Loucy (cell line): Measurements from ENCODE around the gene HOXB3.

Experiments
- H2AFZ ChIP-seq: fragments of 200-600 bp; sonication (generic); 2 replicates; pipeline ENCODE4 v1.6.0; 2016; ENCODE audit warnings: antibody characterized with exemption, mild to moderate bottlenecking, low read length, moderate library complexity
- H3F3A ChIP-seq: fragments of 200-600 bp; 2 replicates; pipeline ENCODE4 v1.6.0; 2016; ENCODE audit warnings: antibody characterized with exemption, low read depth, mild to moderate bottlenecking
- H3K27me3 ChIP-seq: fragments of 200-600 bp; sonication (generic); 2 replicates; pipeline ENCODE4 v1.6.1; 2014; ENCODE audit warnings: low read length, mild to moderate bottlenecking; ENCODE audit not compliant: insufficient read depth, poor library complexity, severe bottlenecking
- H3K36me3 ChIP-seq: fragments of 200-600 bp; sonication (generic); 2 replicates; pipeline ENCODE4 v1.6.1; 2016; ENCODE audit warnings: low read length; ENCODE audit not compliant: insufficient read depth
- H3K4me1 ChIP-seq: fragments of 200-600 bp; sonication (generic); 2 replicates; pipeline ENCODE4 v1.5.1; 2014; ENCODE audit warnings: low read length, mild to moderate bottlenecking; ENCODE audit not compliant: insufficient read depth, poor library complexity, severe bottlenecking
- H3K4me2 ChIP-seq: fragments of 200-600 bp; sonication (generic); 2 replicates; pipeline ENCODE4 v1.6.0; 2014; ENCODE audit warnings: antibody characterized with exemption, low read length, low read depth, mild to moderate bottlenecking; ENCODE audit not compliant: poor library complexity, severe bottlenecking
- H3K4me3 ChIP-seq: fragments of 200-600 bp; sonication (generic); 2 replicates; pipeline ENCODE4 v1.5.1; 2014; ENCODE audit warnings: low read length, mild to moderate bottlenecking, mixed read lengths; ENCODE audit not compliant: poor library complexity, severe bottlenecking
- H3K79me2 ChIP-seq: fragments of 200-600 bp; sonication (generic); 2 replicates; pipeline ENCODE4 v1.6.1; 2014; ENCODE audit warnings: low read length; ENCODE audit not compliant: insufficient read depth
- H3K9ac ChIP-seq: fragments of 200-600 bp; sonication (generic); 2 replicates; pipeline ENCODE4 v1.6.0; 2014; ENCODE audit warnings: mild to moderate bottlenecking, low read depth, low read length, moderate library complexity; ENCODE audit not compliant: poor library complexity, severe bottlenecking
- H3K9me2 ChIP-seq: fragments of 200-600 bp; sonication (generic); replicated peaks from 2 replicates; pipeline ENCODE4 v1.6.1; 2016; ENCODE audit warnings: low read depth, low read length, mixed read lengths
- H3K9me3 ChIP-seq: fragments of 200-600 bp; sonication (generic); 2 replicates; pipeline ENCODE4 v1.6.1; 2014; ENCODE audit warnings: mild to moderate bottlenecking, antibody characterized with exemption, low read length, low read depth; ENCODE audit not compliant: insufficient read depth
- H4K20me1 ChIP-seq: fragments of 200-600 bp; sonication (generic); 2 replicates; pipeline ENCODE4 v1.6.0; 2014; ENCODE audit warnings: antibody characterized with exemption, low read length, mild to moderate bottlenecking; ENCODE audit not compliant: insufficient read depth, poor library complexity, severe bottlenecking
- EZH2phosphoT487 ChIP-seq: fragments of 200-600 bp; IDR thresholded peaks from 2 replicates; pipeline ENCODE4 v1.6.1; 2018; ENCODE audit warnings: antibody characterized with exemption, mild to moderate bottlenecking, moderate library complexity, borderline replicate concordance
- TF ChIP-seq, protein P1 (sequence below): fragments of 200-600 bp; sonication (generic); conservative IDR thresholded peaks from 2 replicates; pipeline ENCODE4 v1.5.1; 2014; ENCODE audit warnings: mild to moderate bottlenecking, antibody characterized with exemption, low read length

Gene HOXB3

DNA sequence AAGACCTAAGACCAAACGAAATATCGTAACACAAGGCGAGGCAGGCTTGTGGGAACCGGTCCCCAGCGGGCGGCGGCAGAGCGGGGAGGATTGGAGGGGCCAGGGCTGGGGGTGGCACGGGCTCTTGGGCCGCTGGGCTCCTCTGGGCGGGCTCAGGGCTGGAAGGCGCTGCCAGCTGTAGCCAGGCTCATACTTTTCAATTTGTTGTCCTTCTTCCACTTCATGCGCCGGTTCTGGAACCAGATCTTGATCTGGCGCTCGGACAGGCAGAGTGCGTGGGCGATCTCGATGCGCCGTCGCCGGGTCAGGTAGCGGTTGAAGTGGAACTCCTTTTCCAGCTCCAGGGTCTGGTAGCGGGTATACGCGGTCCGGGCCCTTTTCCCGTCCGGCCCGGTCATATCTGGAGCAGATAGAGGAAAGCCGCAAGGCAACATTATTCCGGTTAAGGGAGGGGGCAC lies 2.0 kb upstream of the HOXB3 start:
- Histone ChIP-seq H3F3A (peaks cover 7% of the 10 kb centered on the region; the same call in 1 of the 2 replicates), H2AFZ (no peak overlapping the region), H3K9me2 (no peaks in the 10 kb centered on the region), H3K27me3 (peaks cover 42% of the 10 kb centered on the region), H3K4me3 (peak overlapping the region; percentile 89), H3K4me2 (peak overlapping the region; percentile 98), H4K20me1 (peaks cover 79% of the 10 kb centered on the region), H3K4me1 (peaks cover 42% of the 10 kb centered on the region), H3K9ac (peak overlapping the region; percentile 100), H3K36me3 (peaks cover 43% of the 10 kb centered on the region), H3K79me2 (peaks cover 98% of the 10 kb centered on the region), H3K9me3 (no peaks in the 10 kb centered on the region)
- TF ChIP-seq, protein P1, sequence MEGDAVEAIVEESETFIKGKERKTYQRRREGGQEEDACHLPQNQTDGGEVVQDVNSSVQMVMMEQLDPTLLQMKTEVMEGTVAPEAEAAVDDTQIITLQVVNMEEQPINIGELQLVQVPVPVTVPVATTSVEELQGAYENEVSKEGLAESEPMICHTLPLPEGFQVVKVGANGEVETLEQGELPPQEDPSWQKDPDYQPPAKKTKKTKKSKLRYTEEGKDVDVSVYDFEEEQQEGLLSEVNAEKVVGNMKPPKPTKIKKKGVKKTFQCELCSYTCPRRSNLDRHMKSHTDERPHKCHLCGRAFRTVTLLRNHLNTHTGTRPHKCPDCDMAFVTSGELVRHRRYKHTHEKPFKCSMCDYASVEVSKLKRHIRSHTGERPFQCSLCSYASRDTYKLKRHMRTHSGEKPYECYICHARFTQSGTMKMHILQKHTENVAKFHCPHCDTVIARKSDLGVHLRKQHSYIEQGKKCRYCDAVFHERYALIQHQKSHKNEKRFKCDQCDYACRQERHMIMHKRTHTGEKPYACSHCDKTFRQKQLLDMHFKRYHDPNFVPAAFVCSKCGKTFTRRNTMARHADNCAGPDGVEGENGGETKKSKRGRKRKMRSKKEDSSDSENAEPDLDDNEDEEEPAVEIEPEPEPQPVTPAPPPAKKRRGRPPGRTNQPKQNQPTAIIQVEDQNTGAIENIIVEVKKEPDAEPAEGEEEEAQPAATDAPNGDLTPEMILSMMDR = no peak
- TF ChIP-seq EZH2phosphoT487 = no peak

DNA sequence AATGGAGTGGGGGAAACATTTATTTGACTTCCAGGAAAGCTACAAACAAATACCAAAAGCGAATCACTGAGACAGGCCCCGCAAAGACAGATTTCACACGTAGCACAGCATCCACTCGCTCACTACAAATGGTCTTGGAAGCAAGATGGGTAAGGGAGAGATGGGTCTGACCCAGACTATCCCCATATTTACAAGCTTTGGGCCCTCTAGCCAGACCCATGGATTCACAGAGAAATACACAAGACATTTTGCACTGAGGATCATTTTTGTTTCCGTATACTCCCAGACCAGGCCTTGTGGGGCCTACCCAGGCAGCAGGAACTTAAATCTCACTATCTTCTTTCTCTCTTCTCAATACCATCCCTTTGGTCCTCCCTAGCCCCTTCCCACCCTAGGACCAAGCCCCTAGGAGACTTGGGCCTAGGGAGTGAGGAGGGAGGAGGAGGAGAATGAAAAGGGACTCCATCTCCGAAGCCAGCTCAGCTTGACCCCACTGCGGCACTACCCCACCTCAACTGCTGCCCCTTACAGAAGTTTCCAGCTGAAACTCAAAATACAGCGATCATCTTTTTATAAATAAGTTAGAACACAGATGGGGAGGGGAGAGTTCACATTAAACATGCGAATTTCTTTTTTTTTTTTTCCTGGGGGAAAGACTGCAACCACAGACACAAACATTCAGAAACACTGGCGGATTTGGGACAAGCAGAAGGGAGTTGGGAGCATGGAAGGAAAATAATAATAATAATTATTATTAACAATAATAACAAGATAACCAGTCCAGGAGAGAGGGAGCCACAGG lies 1.4 kb upstream of the HOXB3 start:
- peaks cover 98% of the 10 kb centered on the region for H3K79me2 ChIP-seq
- peaks cover 80% of the 10 kb centered on the region for H4K20me1 ChIP-seq
- peak overlapping the region; percentile 100 for H3K9ac ChIP-seq
- peaks cover 7% of the 10 kb centered on the region; the same call in 1 of the 2 replicates for H3F3A ChIP-seq
- H2AFZ ChIP-seq = no peak overlapping the region
- H3K4me2 ChIP-seq = peak overlapping the region; percentile 98
- TF ChIP-seq, protein P1 = no peak
- no peak for TF ChIP-seq EZH2phosphoT487
- H3K9me3 ChIP-seq = no peaks in the 10 kb centered on the region
- H3K4me1 ChIP-seq = peaks cover 47% of the 10 kb centered on the region
- H3K4me3 ChIP-seq = peak overlapping the region; percentile 89
- H3K36me3 ChIP-seq = peaks cover 36% of the 10 kb centered on the region
- peaks cover 42% of the 10 kb centered on the region for H3K27me3 ChIP-seq
- H3K9me2 ChIP-seq = no peaks in the 10 kb centered on the region

DNA sequence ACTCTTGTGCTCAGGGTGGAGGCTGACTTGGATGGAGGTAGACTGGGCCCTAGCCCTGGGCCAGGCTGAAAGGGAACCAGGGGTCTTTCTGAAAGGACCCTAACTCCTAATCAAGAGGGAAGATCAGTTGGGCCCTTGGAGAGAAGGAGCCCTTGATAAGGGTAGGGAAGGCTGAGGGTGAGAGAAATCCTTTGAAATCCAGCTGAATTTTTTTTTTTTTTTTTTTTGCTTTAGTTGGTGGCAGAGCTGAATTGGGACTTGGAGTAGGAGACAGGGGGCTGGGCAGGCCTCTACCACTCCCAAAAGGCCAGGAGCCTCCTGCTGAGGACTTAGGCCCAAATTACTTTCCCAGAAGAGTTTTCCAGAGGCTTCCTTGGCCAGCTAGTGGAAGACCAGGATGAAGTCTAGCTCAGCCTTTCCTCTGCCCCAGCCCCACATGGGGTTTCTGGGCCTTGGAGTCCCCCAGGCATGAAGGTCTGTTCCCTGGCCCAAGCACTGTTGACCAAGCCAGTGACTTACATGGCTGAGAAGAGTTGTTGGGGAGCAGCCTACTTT lies 643 bp upstream of the HOXB3 start:
- peaks cover 7% of the 10 kb centered on the region; the same call in 1 of the 2 replicates for H3F3A ChIP-seq
- H3K27me3 ChIP-seq = peaks cover 46% of the 10 kb centered on the region

More for the DNA sequence above, 643 bp upstream of the HOXB3 start:
- Histone ChIP-seq H3K36me3 (peaks cover 34% of the 10 kb centered on the region), H4K20me1 (peaks cover 82% of the 10 kb centered on the region), H3K4me2 (peak overlapping the region; percentile 98), H3K4me3 (peak overlapping the region; percentile 89), H3K9me2 (no peaks in the 10 kb centered on the region), H3K4me1 (peaks cover 45% of the 10 kb centered on the region), H3K9ac (peak overlapping the region; percentile 100), H2AFZ (no peak overlapping the region), H3K9me3 (no peaks in the 10 kb centered on the region), H3K79me2 (peaks cover 98% of the 10 kb centered on the region)
- no peak for TF ChIP-seq EZH2phosphoT487
- TF ChIP-seq, protein P1 = no peak
